IMR-90 (cell line): ENCODE results near the gene GZF1. TPM values are rescaled to one million over a fixed set of nuclear protein-coding genes. Genes with fewer than 3 reads are reported as not detected.

ENCODE experiments used
- ATAC-seq: fragments of 200-7000 bp; cut with Tn5 transposase; 2 replicates; pipeline ENCODE4 v1.9.1; 2020; ENCODE audit warnings: low read depth, mild to moderate bottlenecking, moderate library complexity
- BruUV-seq: library from RNA; stranded (reverse); fragments of 400-500 nt; replicated peaks from 2 replicates; lab custom pipeline; 2021; lab: Mats Ljungman, UMichigan
- CTCF ChIA-PET: fragments of 300-600 bp; formaldehyde crosslinking; extraction: SDS; loops from one replicate; lab custom pipeline; 2021; ENCODE audit warnings: antibody characterized with exemption; lab: Yijun Ruan, JAX
- POLR2A ChIA-PET: fragments of 300-600 bp; sonication (Branson Sonifier 250); formaldehyde crosslinking; loops from one replicate; lab custom pipeline; 2022; ENCODE audit warnings: antibody characterized with exemption; ENCODE audit not compliant: unreplicated experiment; lab: Charles Lee
- DNase-seq: peaks from one replicate; pipeline ENCODE4 v3.0.0; 2013
- H2AFZ ChIP-seq: replicated peaks from 2 replicates; pipeline ENCODE3; 2013; ENCODE audit warnings: low read length, mild to moderate bottlenecking; ENCODE audit not compliant: poor library complexity
- H2AK5ac ChIP-seq: 2 replicates; pipeline ENCODE4 v1.6.1; 2013; ENCODE audit warnings: low read depth, low read length, inconsistent platforms
- H2AK9ac ChIP-seq: replicated peaks from 2 replicates; pipeline ENCODE3; 2013; ENCODE audit warnings: mild to moderate bottlenecking, low read depth, low read length, moderate library complexity; ENCODE audit not compliant: poor library complexity
- H2BK120ac ChIP-seq: 2 replicates; pipeline ENCODE4 v1.6.1; 2013; ENCODE audit warnings: low read depth, low read length, inconsistent platforms
- H2BK15ac ChIP-seq: 3 replicates; pipeline ENCODE4 v1.6.1; 2013; ENCODE audit warnings: low read depth, low read length, inconsistent platforms
- H2BK20ac ChIP-seq: 2 replicates; pipeline ENCODE4 v1.6.1; 2013; ENCODE audit warnings: low read depth, mild to moderate bottlenecking, inconsistent platforms, low read length, moderate library complexity
- H2BK5ac ChIP-seq: 2 replicates; pipeline ENCODE4 v1.6.1; 2013; ENCODE audit warnings: mild to moderate bottlenecking, low read depth, low read length, inconsistent platforms; ENCODE audit not compliant: poor library complexity, severe bottlenecking
- H3K14ac ChIP-seq: replicated peaks from 2 replicates; pipeline ENCODE4 v1.6.1; 2013; ENCODE audit warnings: low read depth, low read length, inconsistent platforms
- H3K18ac ChIP-seq: 2 replicates; pipeline ENCODE4 v1.6.1; 2013; ENCODE audit warnings: low read depth, low read length, control low read depth
- H3K23ac ChIP-seq: 2 replicates; pipeline ENCODE4 v1.6.1; 2013; ENCODE audit warnings: low read depth, low read length, inconsistent platforms
- H3K27ac ChIP-seq: 2 replicates; pipeline ENCODE4 v1.5.1; 2013; ENCODE audit warnings: mild to moderate bottlenecking, control low read depth, low read length; ENCODE audit not compliant: insufficient read depth
- H3K27me3 ChIP-seq: 2 replicates; pipeline ENCODE4 v1.6.1; 2013; ENCODE audit warnings: low read length; ENCODE audit not compliant: control insufficient read depth, insufficient read depth
- H3K36me3 ChIP-seq: 2 replicates; pipeline ENCODE4 v1.6.1; 2013; ENCODE audit warnings: low read length, mixed read lengths; ENCODE audit not compliant: control insufficient read depth, insufficient read depth
- H3K4ac ChIP-seq: 2 replicates; pipeline ENCODE4 v1.6.1; 2013; ENCODE audit warnings: low read depth, low read length, inconsistent platforms
- H3K4me1 ChIP-seq: 2 replicates; pipeline ENCODE4 v1.6.1; 2013; ENCODE audit warnings: low read length, mixed read lengths; ENCODE audit not compliant: control insufficient read depth, insufficient read depth
- H3K4me2 ChIP-seq: 2 replicates; pipeline ENCODE4 v1.6.1; 2013; ENCODE audit warnings: low read depth, mild to moderate bottlenecking, control low read depth, low read length, moderate library complexity
- H3K4me3 ChIP-seq: 2 replicates; pipeline ENCODE4 v1.5.1; 2013; ENCODE audit warnings: low read depth, mild to moderate bottlenecking, control low read depth, low read length, moderate library complexity; ENCODE audit not compliant: insufficient read depth
- H3K56ac ChIP-seq: 2 replicates; pipeline ENCODE4 v1.6.1; 2013; ENCODE audit warnings: low read length, inconsistent platforms; ENCODE audit not compliant: insufficient read depth; ENCODE audit errors: extremely low read depth
- H3K79me1 ChIP-seq, 2 experiments: 2 replicates each; pipeline ENCODE4 v1.6.1; 2013; ENCODE audit warnings: low read length in 2 of 2, inconsistent platforms in 1 of 2, low read depth in 1 of 2
- H3K9ac ChIP-seq: 2 replicates; pipeline ENCODE4 v1.6.1; 2013; ENCODE audit warnings: low read depth, low read length, control low read depth
- H3K9me1 ChIP-seq: 2 replicates; pipeline ENCODE4 v1.6.1; 2013; ENCODE audit warnings: low read length, inconsistent platforms; ENCODE audit not compliant: insufficient read depth
- H3K9me3 ChIP-seq: 2 replicates; pipeline ENCODE4 v1.6.1; 2013; ENCODE audit warnings: low read length; ENCODE audit not compliant: control insufficient read depth, insufficient read depth
- H4K20me1 ChIP-seq: 2 replicates; pipeline ENCODE4 v1.6.1; 2013; ENCODE audit warnings: low read length, inconsistent platforms; ENCODE audit not compliant: insufficient read depth
- H4K5ac ChIP-seq: 2 replicates; pipeline ENCODE4 v1.6.1; 2013; ENCODE audit warnings: mild to moderate bottlenecking, low read depth, low read length, control low read depth
- H4K8ac ChIP-seq, 2 experiments: 2 replicates each; pipeline ENCODE4 v1.6.1; 2013; ENCODE audit warnings: low read depth in 2 of 2, low read length in 2 of 2, control low read depth in 1 of 2, inconsistent platforms in 1 of 2
- H4K91ac ChIP-seq: 2 replicates; pipeline ENCODE4 v1.6.1; 2013; ENCODE audit warnings: low read depth, low read length, inconsistent platforms; ENCODE audit not compliant: insufficient read depth
- NFE2L2 ChIP-seq: fragments of 150-350 bp; IDR thresholded peaks from 2 replicates; pipeline ENCODE4 v1.6.1; 2016; ENCODE audit warnings: low read depth, mild to moderate bottlenecking, low read length
- RAD21 ChIP-seq: IDR thresholded peaks from 2 replicates; pipeline ENCODE4 v1.6.1; 2012; ENCODE audit warnings: low read length, improper control_type of control experiment
- dilution Hi-C: fragments of 300-500 bp; cut with HindIII; formaldehyde crosslinking; loops from one replicate; pipeline ENCODE4 v1.14.3; 2018; ENCODE audit warnings: low sequenced_read_pairs; ENCODE audit not compliant: unreplicated experiment
- in situ Hi-C: fragments of 300-500 bp; cut with MboI; formaldehyde crosslinking; loops from 3 replicates; pipeline ENCODE4 v1.14.3; 2019; ENCODE audit warnings: low sequenced_read_pairs, inconsistent platforms, mixed read lengths
- intact Hi-C: fragments of 100-400 bp; cut with micrococcal nuclease; formaldehyde crosslinking; loops from 2 replicates; pipeline ENCODE4 v1.10.0; 2022
- polyA plus RNA-seq, 3 experiments: library from polyadenylated mRNA; depleted of rRNA; stranded (reverse); fragments of >200 nt; gene quantifications; 2 replicates each; pipeline ENCODE4 v1.2.3, GENCODE V29; 2012; ENCODE audit warnings: low replicate concordance in 1 of 3
- total RNA-seq: library from RNA; depleted of rRNA; stranded (reverse); fragments of >200 nt; gene quantifications from 2 replicates; pipeline ENCODE4 v1.2.3, GENCODE V29; 2012

The GZF1 gene
- total and polyA plus RNA-seq, 2 of the 4 experiments (the other 2 are of a cell fraction): 23.7 to 24.7 TPM

DNA sequence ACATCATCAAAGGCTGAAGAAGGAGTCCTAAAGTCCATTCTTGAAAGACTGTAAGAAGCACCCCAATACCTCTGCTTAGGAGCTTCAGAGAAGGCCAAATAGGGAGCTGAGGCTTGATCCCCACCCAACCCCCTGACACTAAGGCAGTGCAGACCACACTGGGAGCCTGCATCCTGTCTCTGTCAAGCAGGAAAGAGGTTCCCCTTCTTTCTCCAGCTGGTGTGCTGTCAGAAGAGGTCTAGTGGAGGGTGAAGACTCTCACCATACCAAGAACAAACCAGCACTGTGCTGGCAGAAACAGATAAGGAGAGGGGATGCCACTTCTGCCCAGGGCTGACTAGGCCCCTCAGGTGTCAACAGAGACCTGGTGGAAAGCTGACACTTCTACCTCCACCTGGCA is 19.9 kb downstream of the GZF1 start:
- no peak overlapping the region for H2AK9ac ChIP-seq
- dilution Hi-C loops: no loop called here
- no peak overlapping the region for H3K4me3 ChIP-seq
- H2AFZ ChIP-seq: no peak overlapping the region
- H3K9me1 ChIP-seq: peaks cover 4% of the 10 kb centered on the region
- no peak overlapping the region for H2BK5ac ChIP-seq
- ChIA-PET CTCF (no interaction called here), POLR2A (interaction anchor here (0.9 kb wide), 1 partner anchor 9 kb away, joined by 5 read pairs; no protein-coding TSS in a partner anchor)
- H4K91ac ChIP-seq: no peak overlapping the region
- in situ Hi-C loops: no loop called here
- no peak for ATAC-seq
- no peak overlapping the region for H2BK20ac ChIP-seq
- TF ChIP-seq NFE2L2 (no peak), RAD21 (no peak)
- no peak overlapping the region for H2AK5ac ChIP-seq
- no peak overlapping the region for H3K14ac ChIP-seq
- DNase-seq: no peak
- peaks cover 9% of the 10 kb centered on the region for H3K36me3 ChIP-seq
- no peak overlapping the region for H3K18ac ChIP-seq
- intact Hi-C loops: no loop called here
- H3K23ac ChIP-seq: no peak overlapping the region
- no peak overlapping the region for H4K5ac ChIP-seq
- H3K4ac ChIP-seq: no peak overlapping the region
- H2BK15ac ChIP-seq: no peak overlapping the region
- H3K79me1 ChIP-seq: peaks cover 12 to 30% of the 10 kb centered on the region in 2 experiments
- H3K9me3 ChIP-seq: no peaks in the 10 kb centered on the region; the same call in 1 of the 2 replicates
- no peaks in the 10 kb centered on the region for H3K4me1 ChIP-seq
- H2BK120ac ChIP-seq: no peak overlapping the region
- H3K27ac ChIP-seq: no peak overlapping the region
- no peak overlapping the region for H4K8ac ChIP-seq
- no peaks in the 10 kb centered on the region; the same call in 1 of the 2 replicates for H4K20me1 ChIP-seq
- no peak overlapping the region for H3K9ac ChIP-seq
- BruUV-seq: no TSS peak
- H3K4me2 ChIP-seq: no peak overlapping the region
- H3K27me3 ChIP-seq: no peaks in the 10 kb centered on the region
- no peak overlapping the region for H3K56ac ChIP-seq
